Ovary (tissue), 9 donors: ENCODE results near the gene ATP1A3. TPM values are rescaled to one million over a fixed set of nuclear protein-coding genes. Genes with fewer than 3 reads are reported as not detected.
A peak's percentile ranks its signal among the peaks of the same experiment; 100 is the strongest.

Experiments
- DNase-seq, 5 donors: peaks; one replicate each; pipeline ENCODE4 v3.0.0-alpha.2; 2019 to 2020
- H3K27ac ChIP-seq, 2 donors: fragments of 200-600 bp; one replicate each; pipeline versions ENCODE4 v1.5.1 to v1.8.0; 2019 to 2022
- H3K27me3 ChIP-seq: fragments of 200-600 bp; one replicate; pipeline ENCODE4 v1.8.0; 2022
- H3K36me3 ChIP-seq: fragments of 200-600 bp; sonication (generic); one replicate; pipeline ENCODE4 v1.5.1; 2019
- H3K4me1 ChIP-seq: one replicate; pipeline ENCODE4 v1.8.1; 2013; ENCODE audit warnings: mild to moderate bottlenecking, moderate library complexity; ENCODE audit not compliant: insufficient read depth
- H3K4me3 ChIP-seq: fragments of 200-600 bp; sonication (generic); one replicate; pipeline ENCODE4 v1.5.1; 2017
- H3K9me3 ChIP-seq, 2 donors: fragments of 200-600 bp in 1 of 2; sonication (generic) in 1 of 2; one replicate each; pipeline versions ENCODE4 v1.5.1 to v1.8.1; 2013 to 2019; ENCODE audit warnings: mild to moderate bottlenecking in 1 of 2, moderate library complexity in 1 of 2
- CTCF ChIP-seq, 3 donors: fragments of 450-650 bp in 2 of 3; fragments of 200-600 bp in 1 of 3; IDR thresholded peaks; one replicate each; pipeline versions ENCODE4 v1.5.1 to v1.8.0; 2016 to 2022; ENCODE audit warnings: antibody characterized with exemption in 3 of 3, mild to moderate bottlenecking in 1 of 3
- EP300 ChIP-seq: sonication (generic); formaldehyde crosslinking; IDR thresholded peaks from one replicate; pipeline ENCODE4 v1.6.1; 2017; ENCODE audit warnings: antibody characterized with exemption
- POLR2A ChIP-seq: fragments of 450-650 bp; IDR thresholded peaks from one replicate; pipeline ENCODE4 v1.6.1; 2017; ENCODE audit warnings: antibody characterized with exemption, mild to moderate bottlenecking, moderate library complexity
- WGBS, 3 donors: extraction: QIAGEN DNeasy Blood & Tissue Kit in 1 of 3; methylation state at CpG; one replicate each; pipeline versions ENCODE4 v1.1.5 to v1.1.7; 2013 to 2017; 5-methylcytosine and 5-hydroxymethylcytosine counted together
- intact Hi-C, 4 donors: fragments of 100-400 bp; cut with DNase I; formaldehyde crosslinking; loops; one replicate each; pipeline versions ENCODE4 v1.11.0 to v1.15.1; 2022 to 2023
- polyA plus RNA-seq, 2 donors: library from polyadenylated mRNA; stranded (reverse); fragments of 200-250 nt in 1 of 2; fragments of 350-450 nt in 1 of 2; fragmentation: Illumina TruSeq in 1 of 2; extraction: RNeasy Lipid Tissue Mini Kit (QIAGEN cat#74804) in 1 of 2; gene quantifications; one replicate each; pipeline ENCODE4 v1.2.3, GENCODE V29; 2013 to 2014
- total RNA-seq, 7 donors: library from RNA; depleted of rRNA in 2 of 7; stranded (reverse); fragments of >200 nt in 2 of 7; fragmentation: NEBNext Ultra II Directional in 3 of 7; extraction: Animal tissue kit (Norgen Biotek cat#: 25700) in 3 of 7; gene quantifications; one replicate each; pipeline versions ENCODE4 v1.1.0 to v1.2.4, GENCODE V29; 2016 to 2023
- donor health status: DM: no; HTN: no; CAD: no; lungs with moderate emphysema.
- donor health status: DM: no; HTN: no; CAD: no.
- donor health status: Bipolar disorder and iron deficiency.
- donor health status: DM: yes; HTN: yes; CAD: no.
- donor health status: DM: no; HTN: no; CAD: no.
- donor health status: DM: yes; HTN: yes; CAD: no.

Gene ATP1A3
- total and polyA plus RNA-seq, 9 donors = 0.02 to 0.33 (median 0.32) TPM; not detected in 6

- H3K9me3 ChIP-seq = no peaks in the 10 kb centered on the region
- no peak overlapping the region for H3K27ac ChIP-seq
- H3K27me3 ChIP-seq = no peaks in the 10 kb centered on the region
- TF ChIP-seq EP300 = no peak
- no peak for TF ChIP-seq POLR2A
- no peak for TF ChIP-seq CTCF (IDR thresholded peaks at IDR 0.05)
- H3K4me1 ChIP-seq = peaks cover 1% of the 10 kb centered on the region
- intact Hi-C loops = no loop called here
- no peak overlapping the region for H3K4me3 ChIP-seq
- no peaks in the 10 kb centered on the region for H3K36me3 ChIP-seq
- DNase-seq = no peak
- 95 to 98% (median 97%) methylated on average over 5 of the region's 5 CpGs for whole genome bisulfite sequencing, 3 donors
Measured at GRCh38 chr19:41960973-41961372, 33.1 kb downstream of the ATP1A3 start.

GRCh38 chr19:41959056-41960053 lies 34.7 kb downstream of the ATP1A3 start, which contains the start of gene RABAC1:
RABAC1 (minus strand) TSS chr19:41959321; CDS start chr19:41959292, 29 bp downstream.
- DNase-seq = peak; percentile 86 to 92 (median 90)
- H3K4me1 ChIP-seq = peaks cover 1% of the 10 kb centered on the region
- H3K4me3 ChIP-seq = peak within 1 kb of the TSS; percentile 93
- 5 to 6% (median 6%) methylated on average over 37 to 46 of the region's 46 CpGs for WGBS, 3 donors
- no peaks in the 10 kb centered on the region for H3K27me3 ChIP-seq
- H3K36me3 ChIP-seq = no peaks in the 10 kb centered on the region
- intact Hi-C loops = loop anchor here in 1 of 4 donors (5.0 kb wide), 1 partner anchor 97 kb away; the partner anchor contains the start of gene RPS19
- TF ChIP-seq POLR2A (peak; percentile 48), EP300 (no peak)
- no peaks in the 10 kb centered on the region for H3K9me3 ChIP-seq
- peak within 1 kb of the TSS; percentile 82 to 87 for H3K27ac ChIP-seq

- H3K36me3 ChIP-seq = no peaks in the 10 kb centered on the region
- H3K4me3 ChIP-seq = peak overlapping the region; percentile 93
- peak; percentile 78 to 86 (median 84) for DNase-seq
- 1 to 2% (median 2%) methylated on average over 42 to 43 of the region's 43 CpGs for WGBS, 3 donors
- intact Hi-C loops = loop anchor here in 1 of 4 donors (5.0 kb wide), 1 partner anchor 96 kb away; the partner anchor contains the start of gene RPS19
- no peaks in the 10 kb centered on the region for H3K9me3 ChIP-seq
- H3K4me1 ChIP-seq = peaks cover 1% of the 10 kb centered on the region
- no peaks in the 10 kb centered on the region for H3K27me3 ChIP-seq
- H3K27ac ChIP-seq = peak overlapping the region; percentile 82 to 87
- TF ChIP-seq POLR2A = peak; percentile 63
- no peak for TF ChIP-seq EP300
- peak in 1 of 3 donors; percentile 13 for TF ChIP-seq CTCF (IDR thresholded peaks at IDR 0.05)
Measured at GRCh38 chr19:41958367-41959055, 35.5 kb downstream of the ATP1A3 start.

GRCh38 chr19:41957838-41958366 lies 36.1 kb downstream of the ATP1A3 start:
- WGBS, 3 donors = 15 to 19% (median 18%) methylated on average over 10 of the region's 10 CpGs
- intact Hi-C loops = loop anchor here in 1 of 4 donors (5.0 kb wide), 1 partner anchor 96 kb away; the partner anchor contains the start of gene RPS19

More at GRCh38 chr19:41957838-41958366, 36.1 kb downstream of the ATP1A3 start:
- peak; percentile 54 to 61 (median 54) for TF ChIP-seq CTCF (IDR thresholded peaks at IDR 0.05)
- TF ChIP-seq EP300 = no peak
- no peak for TF ChIP-seq POLR2A
- peak overlapping the region; percentile 93 for H3K4me3 ChIP-seq
- peak; percentile 58 to 74 (median 65) for DNase-seq
- no peaks in the 10 kb centered on the region for H3K27me3 ChIP-seq
- peak overlapping the region; percentile 82 to 87 for H3K27ac ChIP-seq
- H3K36me3 ChIP-seq = no peaks in the 10 kb centered on the region
- no peaks in the 10 kb centered on the region for H3K9me3 ChIP-seq
- H3K4me1 ChIP-seq = peaks cover 1% of the 10 kb centered on the region
